Measurements from ENCODE around the gene ARPP21.

ARPP21 gene

GRCh38 chr3:35739964-35740527 lies 100.7 kb downstream of the ARPP21 start:
- no peak for DNase-seq

GRCh38 chr3:35743218-35743617 lies 103.9 kb downstream of the ARPP21 start:
- DNase-seq, result no peak

- no peak for DNase-seq
Observed at GRCh38 chr3:35744419-35744818, 105.1 kb downstream of the ARPP21 start.

GRCh38 chr3:35745351-35745750 lies 106.0 kb downstream of the ARPP21 start:
- DNase-seq, result no peak

GRCh38 chr3:35745802-35746484 lies 106.6 kb downstream of the ARPP21 start:
- no peak for DNase-seq

- no peak for DNase-seq
Observed at GRCh38 chr3:35746492-35746891, 107.2 kb downstream of the ARPP21 start.

- DNase-seq, result no peak
Observed at GRCh38 chr3:35748144-35748543, 108.8 kb downstream of the ARPP21 start.

- DNase-seq, result no peak
Observed at GRCh38 chr3:35751207-35751606, 111.9 kb downstream of the ARPP21 start.

GRCh38 chr3:35757991-35758757 lies 118.8 kb downstream of the ARPP21 start:
- DNase-seq, result no peak

- no peak for DNase-seq
Observed at GRCh38 chr3:35760146-35760545, 120.8 kb downstream of the ARPP21 start.

GRCh38 chr3:35761311-35761710 lies 122.0 kb downstream of the ARPP21 start:
- DNase-seq, result no peak

GRCh38 chr3:35772381-35773015 lies 133.2 kb downstream of the ARPP21 start:
- no peak for DNase-seq

GRCh38 chr3:35773417-35773816 lies 134.1 kb downstream of the ARPP21 start:
- DNase-seq, result no peak

- no peak for DNase-seq
Observed at GRCh38 chr3:35776346-35776745, 137.0 kb downstream of the ARPP21 start.

GRCh38 chr3:35777065-35777464 lies 137.7 kb downstream of the ARPP21 start:
- no peak for DNase-seq

GRCh38 chr3:35777563-35778554 lies 138.5 kb downstream of the ARPP21 start:
- DNase-seq, result no peak

GRCh38 chr3:35779611-35780010 lies 140.3 kb downstream of the ARPP21 start:
- DNase-seq, result no peak

- DNase-seq, result no peak
Observed at GRCh38 chr3:35780800-35781199, 141.5 kb downstream of the ARPP21 start.

GRCh38 chr3:35781558-35781957 lies 142.2 kb downstream of the ARPP21 start:
- no peak for DNase-seq

- DNase-seq, result no peak
Observed at GRCh38 chr3:35782355-35782754, 143.0 kb downstream of the ARPP21 start.

- DNase-seq, result no peak
Observed at GRCh38 chr3:35784169-35784568, 144.8 kb downstream of the ARPP21 start.

GRCh38 chr3:35785234-35785888 lies 146.0 kb downstream of the ARPP21 start:
- no peak for DNase-seq

Data from activated CD4-positive, alpha-beta T cell treated with anti-CD3 and anti-CD28 coated beads, Interleukin-2, amount 50 U/mL, for 4 hours (primary cell).